Stomach (tissue), 4 donors: Measurements from ENCODE around the gene RIOK3.

Source experiments
- EP300 ChIP-seq: sonication (generic); formaldehyde crosslinking; IDR thresholded peaks from one replicate; pipeline ENCODE4 v1.6.1; 2017; ENCODE audit warnings: antibody characterized with exemption
- POLR2A ChIP-seq, 4 donors: fragments of 450-650 bp; IDR thresholded peaks; one replicate each; pipeline ENCODE4 v1.6.1; 2016; ENCODE audit warnings: antibody characterized with exemption in 4 of 4, control low read depth in 2 of 4, mild to moderate bottlenecking in 1 of 4, moderate library complexity in 1 of 4
- TF ChIP-seq, protein P1 (sequence below), 7 experiments: fragments of 450-650 bp in 4 of 7; fragments of 200-600 bp in 3 of 7; sonication (generic) in 3 of 7; IDR thresholded peaks; one replicate each; pipeline ENCODE4 v1.5.1; 2016 to 2019; ENCODE audit warnings: antibody characterized with exemption in 7 of 7, control low read depth in 2 of 7, mild to moderate bottlenecking in 1 of 7

DNA sequence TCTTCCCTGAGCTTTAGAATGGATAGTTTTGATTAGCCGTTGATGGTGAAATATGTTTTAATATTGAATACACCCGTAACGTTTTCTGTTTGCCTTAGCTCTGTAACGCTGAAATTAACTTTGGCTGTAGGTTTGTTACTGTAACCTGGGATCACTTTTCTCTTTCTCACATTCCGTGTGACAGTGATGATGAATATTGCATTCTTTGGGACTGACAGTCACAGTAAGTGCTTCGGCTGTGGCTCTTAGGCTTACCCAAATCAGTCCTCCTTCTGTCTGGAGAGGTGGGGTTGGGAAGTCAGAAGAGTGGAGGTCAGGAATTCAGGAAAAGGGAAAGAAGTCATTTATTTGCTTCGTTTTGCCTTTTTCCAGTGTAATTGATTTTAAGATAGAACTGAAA lies 68.2 kb downstream of the RIOK3 start:
- TF ChIP-seq, protein P1, sequence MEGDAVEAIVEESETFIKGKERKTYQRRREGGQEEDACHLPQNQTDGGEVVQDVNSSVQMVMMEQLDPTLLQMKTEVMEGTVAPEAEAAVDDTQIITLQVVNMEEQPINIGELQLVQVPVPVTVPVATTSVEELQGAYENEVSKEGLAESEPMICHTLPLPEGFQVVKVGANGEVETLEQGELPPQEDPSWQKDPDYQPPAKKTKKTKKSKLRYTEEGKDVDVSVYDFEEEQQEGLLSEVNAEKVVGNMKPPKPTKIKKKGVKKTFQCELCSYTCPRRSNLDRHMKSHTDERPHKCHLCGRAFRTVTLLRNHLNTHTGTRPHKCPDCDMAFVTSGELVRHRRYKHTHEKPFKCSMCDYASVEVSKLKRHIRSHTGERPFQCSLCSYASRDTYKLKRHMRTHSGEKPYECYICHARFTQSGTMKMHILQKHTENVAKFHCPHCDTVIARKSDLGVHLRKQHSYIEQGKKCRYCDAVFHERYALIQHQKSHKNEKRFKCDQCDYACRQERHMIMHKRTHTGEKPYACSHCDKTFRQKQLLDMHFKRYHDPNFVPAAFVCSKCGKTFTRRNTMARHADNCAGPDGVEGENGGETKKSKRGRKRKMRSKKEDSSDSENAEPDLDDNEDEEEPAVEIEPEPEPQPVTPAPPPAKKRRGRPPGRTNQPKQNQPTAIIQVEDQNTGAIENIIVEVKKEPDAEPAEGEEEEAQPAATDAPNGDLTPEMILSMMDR (IDR thresholded peaks at IDR 0.05) = no peak
- TF ChIP-seq POLR2A (IDR thresholded peaks at IDR 0.05) = no peak
- TF ChIP-seq EP300 = no peak
